ENCODE measurements around the gene SYDE1.

Gene SYDE1

DNA sequence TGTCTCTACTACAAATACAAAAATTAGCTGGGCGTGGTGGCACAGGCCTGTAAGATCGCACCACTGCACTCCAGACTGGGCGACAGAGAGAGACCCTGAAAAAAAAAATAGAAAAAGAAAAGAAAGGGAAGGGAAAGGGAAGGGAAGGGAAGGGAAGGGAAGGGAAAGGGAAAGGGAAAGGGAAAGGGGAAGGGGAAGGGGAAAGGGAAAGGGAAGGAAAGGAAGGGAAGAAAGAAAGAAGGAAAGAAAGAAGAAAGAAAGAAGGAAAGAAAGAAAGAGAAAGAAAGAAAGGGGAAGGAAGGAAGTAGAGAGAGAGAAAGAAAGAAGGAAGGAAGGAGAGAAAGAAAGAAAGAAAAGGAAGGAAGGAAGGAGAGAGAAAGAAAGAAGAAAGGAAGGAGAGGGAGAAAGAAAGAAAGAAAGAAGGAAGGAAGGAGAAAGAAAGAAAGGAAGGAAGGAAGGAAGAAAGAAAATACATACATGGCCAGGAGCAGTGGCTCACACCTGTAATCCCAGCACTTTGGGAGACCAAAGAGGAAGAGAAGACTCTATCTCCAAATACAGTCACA, 8.1 kb upstream of the SYDE1 start:
- no peak overlapping the region for H3K27ac ChIP-seq
- no peak for TF ChIP-seq ZFX (IDR thresholded peaks at IDR 0.05)
- TF ChIP-seq, protein P1, sequence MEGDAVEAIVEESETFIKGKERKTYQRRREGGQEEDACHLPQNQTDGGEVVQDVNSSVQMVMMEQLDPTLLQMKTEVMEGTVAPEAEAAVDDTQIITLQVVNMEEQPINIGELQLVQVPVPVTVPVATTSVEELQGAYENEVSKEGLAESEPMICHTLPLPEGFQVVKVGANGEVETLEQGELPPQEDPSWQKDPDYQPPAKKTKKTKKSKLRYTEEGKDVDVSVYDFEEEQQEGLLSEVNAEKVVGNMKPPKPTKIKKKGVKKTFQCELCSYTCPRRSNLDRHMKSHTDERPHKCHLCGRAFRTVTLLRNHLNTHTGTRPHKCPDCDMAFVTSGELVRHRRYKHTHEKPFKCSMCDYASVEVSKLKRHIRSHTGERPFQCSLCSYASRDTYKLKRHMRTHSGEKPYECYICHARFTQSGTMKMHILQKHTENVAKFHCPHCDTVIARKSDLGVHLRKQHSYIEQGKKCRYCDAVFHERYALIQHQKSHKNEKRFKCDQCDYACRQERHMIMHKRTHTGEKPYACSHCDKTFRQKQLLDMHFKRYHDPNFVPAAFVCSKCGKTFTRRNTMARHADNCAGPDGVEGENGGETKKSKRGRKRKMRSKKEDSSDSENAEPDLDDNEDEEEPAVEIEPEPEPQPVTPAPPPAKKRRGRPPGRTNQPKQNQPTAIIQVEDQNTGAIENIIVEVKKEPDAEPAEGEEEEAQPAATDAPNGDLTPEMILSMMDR (conservative IDR thresholded peaks at IDR 0.05): no peak

DNA sequence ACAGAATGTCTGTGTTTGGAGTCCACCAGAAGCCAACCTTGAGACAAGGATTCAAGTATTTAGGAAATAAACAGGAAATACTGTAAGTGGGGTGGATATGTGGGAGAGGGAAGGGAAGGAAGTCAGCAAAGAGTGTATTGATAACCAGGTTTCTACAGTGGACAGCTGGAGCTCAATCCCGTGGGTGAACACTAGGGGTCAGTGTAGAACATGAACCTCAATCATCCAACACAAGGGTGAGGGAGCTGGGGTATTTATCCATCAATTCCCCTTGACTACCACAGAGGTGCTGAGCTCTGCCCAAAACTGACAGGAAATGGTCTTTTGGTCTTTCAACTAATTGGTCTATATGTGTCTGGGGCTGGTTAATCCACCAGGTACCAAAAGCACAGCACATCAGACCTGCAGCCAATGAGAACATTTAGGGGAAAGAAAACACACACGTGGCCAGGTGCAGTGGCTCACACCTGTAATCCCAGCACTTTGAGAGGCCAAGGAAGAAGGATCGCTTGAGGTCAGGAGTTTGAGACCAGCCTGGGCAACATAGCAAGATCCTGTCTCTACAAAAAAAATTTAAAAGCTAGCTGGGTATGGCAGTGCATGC, 5.6 kb upstream of the SYDE1 start:
- H3K27ac ChIP-seq: no peak overlapping the region
- TF ChIP-seq ZFX (IDR thresholded peaks at IDR 0.05): no peak
- TF ChIP-seq, protein P1 (conservative IDR thresholded peaks at IDR 0.05): peak; percentile 90

DNA sequence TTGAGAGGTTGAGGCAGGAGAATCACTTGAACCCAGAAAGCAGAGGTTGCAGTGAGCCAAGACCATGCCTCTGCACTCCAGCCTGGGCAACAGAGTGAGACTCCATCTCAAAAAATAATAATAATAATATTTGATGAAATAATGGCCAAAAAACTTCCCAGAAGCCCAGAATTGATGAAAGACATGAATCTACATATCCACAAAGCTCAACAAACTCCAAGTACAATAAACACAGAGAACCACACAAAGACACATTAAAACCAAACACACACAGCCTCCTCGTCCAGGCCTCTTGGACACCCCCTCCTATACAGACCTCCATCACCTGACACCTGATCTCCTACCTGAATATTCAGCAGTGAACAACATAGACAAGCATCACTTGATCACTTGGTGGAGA, 3.2 kb upstream of the SYDE1 start:
- TF ChIP-seq ZFX (IDR thresholded peaks at IDR 0.05): no peak
- TF ChIP-seq, protein P1 (conservative IDR thresholded peaks at IDR 0.05): no peak
- H3K27ac ChIP-seq: no peak overlapping the region

DNA sequence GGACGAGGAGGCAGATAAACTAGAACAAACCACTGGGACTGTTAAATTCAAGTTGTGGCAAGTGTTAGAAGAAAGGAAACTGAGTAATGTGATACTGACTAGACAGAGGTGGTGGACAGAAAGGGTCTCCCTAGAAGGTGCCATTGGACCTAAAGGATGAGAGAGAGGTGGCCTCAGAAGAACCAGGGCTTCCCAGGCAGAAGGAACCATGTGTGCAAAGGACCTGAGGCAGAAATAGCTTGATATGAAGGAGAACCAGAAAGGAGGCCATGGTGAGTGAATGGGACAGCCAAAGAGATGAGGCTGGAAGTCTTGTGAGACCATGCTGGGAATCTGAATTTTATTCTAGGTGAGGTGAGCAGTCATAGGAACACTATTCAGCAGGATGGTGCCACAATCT, 2.8 kb upstream of the SYDE1 start:
- no peak overlapping the region for H3K27ac ChIP-seq
- TF ChIP-seq ZFX (IDR thresholded peaks at IDR 0.05): no peak
- TF ChIP-seq, protein P1 (conservative IDR thresholded peaks at IDR 0.05): no peak

DNA sequence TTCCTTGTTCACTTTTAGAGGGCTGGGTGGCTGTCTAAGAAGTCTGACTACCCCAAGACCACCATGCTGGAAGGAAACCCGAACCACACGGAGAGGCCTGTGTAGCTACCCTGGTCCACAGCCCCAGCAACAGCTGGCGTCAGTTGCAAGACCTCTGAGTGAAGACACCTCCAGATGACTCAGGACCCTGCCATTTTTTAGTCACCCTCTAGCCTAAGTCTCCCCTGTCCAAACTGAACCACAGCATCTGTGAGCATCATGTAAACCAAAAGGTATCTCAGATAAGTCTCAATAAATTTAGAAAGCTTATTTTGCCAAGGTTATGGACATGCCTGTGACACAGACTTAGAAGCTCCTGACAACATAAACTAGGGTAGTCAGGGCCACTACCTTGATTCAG, 2.2 kb upstream of the SYDE1 start:
- H3K27ac ChIP-seq: no peak overlapping the region
- TF ChIP-seq ZFX (IDR thresholded peaks at IDR 0.05): no peak
- TF ChIP-seq, protein P1 (conservative IDR thresholded peaks at IDR 0.05): no peak

DNA sequence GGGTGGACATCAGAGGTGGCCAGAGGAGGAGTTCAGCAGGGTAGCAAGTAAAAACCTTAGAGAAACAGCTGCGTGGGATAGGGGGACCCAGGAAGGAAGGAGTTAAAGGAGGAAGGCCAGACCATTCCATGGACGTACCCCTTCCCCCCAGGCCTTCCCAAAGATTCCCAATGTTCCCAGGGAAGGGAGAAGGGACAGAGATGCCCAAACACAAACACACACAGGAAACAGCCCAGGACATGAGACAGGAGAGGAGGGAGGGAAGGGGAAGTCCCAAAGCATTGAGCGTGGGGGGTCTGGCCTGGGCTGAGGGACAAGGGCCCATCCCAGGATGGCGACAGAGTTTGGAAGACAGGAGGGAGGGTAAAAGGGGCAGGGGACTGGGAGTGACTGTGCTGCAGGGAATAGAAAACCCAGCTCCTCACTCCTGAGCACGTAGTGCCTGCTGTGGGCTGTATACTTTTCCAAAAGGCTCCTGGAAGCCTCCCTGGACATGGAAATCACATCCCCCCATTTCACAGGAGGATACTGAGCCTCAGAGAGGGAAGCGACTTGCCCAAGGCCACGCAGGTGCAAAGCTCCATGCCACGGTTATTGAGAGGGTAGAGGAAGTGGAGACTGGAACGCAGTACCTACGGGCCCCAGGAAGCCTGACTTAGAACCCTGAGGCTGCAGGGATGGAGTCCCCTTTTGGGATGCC, 1.1 kb downstream of the SYDE1 start:
- H3K27ac ChIP-seq: no peak overlapping the region

More for the DNA sequence above, 1.1 kb downstream of the SYDE1 start:
- TF ChIP-seq ZFX (IDR thresholded peaks at IDR 0.05): no peak
- TF ChIP-seq, protein P1 (conservative IDR thresholded peaks at IDR 0.05): no peak

All from C4-2B (cell line).